Amniotic stem cell (primary cell): ENCODE results near the gene USH1C.

ENCODE experiments used
- DNase-seq: peaks from one replicate; lab custom pipeline; 2025; lab: John Stamatoyannopoulos, UW

Gene USH1C

GRCh38 chr11:17526326-17526725, 17.9 kb downstream of the USH1C start:
- no peak for DNase-seq

- DNase-seq: no peak
Measured at GRCh38 chr11:17525570-17525969, 18.6 kb downstream of the USH1C start.

- no peak for DNase-seq
Measured at GRCh38 chr11:17524221-17524620, 20.0 kb downstream of the USH1C start.

- DNase-seq: no peak
Measured at GRCh38 chr11:17522655-17523054, 21.6 kb downstream of the USH1C start.

- DNase-seq: no peak
Measured at GRCh38 chr11:17521106-17521900, 22.9 kb downstream of the USH1C start.

- DNase-seq: no peak
Measured at GRCh38 chr11:17519061-17519885, 24.9 kb downstream of the USH1C start.

- no peak for DNase-seq
Measured at GRCh38 chr11:17518366-17518765, 25.9 kb downstream of the USH1C start.

- no peak for DNase-seq
Measured at GRCh38 chr11:17517186-17517585, 27.0 kb downstream of the USH1C start.

- DNase-seq: no peak
Measured at GRCh38 chr11:17516551-17517150, 27.6 kb downstream of the USH1C start.

GRCh38 chr11:17515443-17516176, 28.6 kb downstream of the USH1C start:
- DNase-seq: no peak

- DNase-seq: no peak
Measured at GRCh38 chr11:17514476-17514875, 29.7 kb downstream of the USH1C start.

- DNase-seq: no peak
Measured at GRCh38 chr11:17513853-17514252, 30.4 kb downstream of the USH1C start.

- DNase-seq: no peak
Measured at GRCh38 chr11:17512101-17512500, 32.1 kb downstream of the USH1C start.

- no peak for DNase-seq
Measured at GRCh38 chr11:17511571-17511970, 32.6 kb downstream of the USH1C start.

GRCh38 chr11:17510507-17511206, 33.6 kb downstream of the USH1C start:
- DNase-seq: no peak

- DNase-seq: no peak
Measured at GRCh38 chr11:17508791-17509190, 35.4 kb downstream of the USH1C start.

- no peak for DNase-seq
Measured at GRCh38 chr11:17508306-17508705, 35.9 kb downstream of the USH1C start.

GRCh38 chr11:17507773-17508172, 36.4 kb downstream of the USH1C start:
- no peak for DNase-seq

GRCh38 chr11:17506942-17507341, 37.3 kb downstream of the USH1C start:
- DNase-seq: no peak

GRCh38 chr11:17506314-17506713, 37.9 kb downstream of the USH1C start:
- no peak for DNase-seq

GRCh38 chr11:17505146-17505545, 39.1 kb downstream of the USH1C start:
- no peak for DNase-seq
